ENCODE data around the gene RXFP4. TPM values are rescaled to one million over a fixed set of nuclear protein-coding genes. Genes with fewer than 3 reads are reported as not detected.

The RXFP4 gene
- total RNA-seq, 2 donors from 2014 or later, result not detected

DNA sequence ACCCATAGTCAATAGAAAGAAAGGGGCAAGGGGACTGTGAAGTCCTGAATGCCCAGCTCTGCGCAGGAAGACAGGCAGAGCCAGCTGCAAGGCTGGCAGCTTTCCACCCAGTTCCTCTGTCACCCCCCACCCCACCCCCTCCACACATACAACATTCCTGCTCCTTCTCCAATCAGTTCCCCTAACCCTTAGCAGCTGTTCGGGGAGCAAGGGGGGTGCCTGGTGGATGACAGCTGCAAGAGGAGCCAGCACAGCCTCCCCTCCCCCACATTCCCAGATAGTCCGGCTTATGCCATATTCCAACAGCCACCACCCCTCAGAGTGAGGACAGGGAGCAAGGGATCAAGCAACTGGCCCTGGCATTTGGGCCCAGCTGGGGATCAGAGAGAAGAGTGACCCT lies 27.2 kb downstream of the RXFP4 start:
- H3K36me3 Mint-ChIP-seq (ENCODE audit: insufficient read depth in 2 of 2), result peaks cover 10 to 40% of the 10 kb centered on the region in 2 donors
- no peak for ATAC-seq (replicated peaks in 1 of 2)
- H3K4me1 Mint-ChIP-seq (ENCODE audit: low read depth), result peaks cover 77% of the 10 kb centered on the region
- no peak for DNase-seq
- no peaks in the 10 kb centered on the region for H3K9me3 Mint-ChIP-seq
- H3K4me3 Mint-ChIP-seq, result peak overlapping the region; percentile 23 to 52
- H3K27ac Mint-ChIP-seq, result peak overlapping the region; percentile 97
- H3K27me3 Mint-ChIP-seq (ENCODE audit: low read depth), result no peaks in the 10 kb centered on the region

DNA sequence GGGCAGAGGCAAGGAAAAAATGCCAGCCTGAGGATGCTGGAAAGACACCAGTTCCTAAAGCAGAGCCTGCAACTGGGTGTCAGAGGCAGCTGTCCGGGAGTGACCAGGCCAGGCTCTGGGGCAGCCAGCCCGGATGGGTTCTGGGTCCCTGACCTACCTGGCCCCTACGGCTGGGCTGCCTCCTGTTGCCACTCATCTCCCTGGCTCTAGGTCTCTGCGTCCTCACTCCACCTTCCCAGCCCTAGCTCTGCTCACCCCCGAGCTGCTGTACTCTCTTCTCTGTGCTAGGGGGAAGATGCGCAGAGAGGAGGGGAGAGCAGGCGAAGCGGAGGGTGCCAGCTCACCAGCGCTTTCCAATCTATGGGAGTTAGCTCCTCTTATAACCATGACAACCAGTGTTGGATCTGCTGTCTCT lies 27.9 kb downstream of the RXFP4 start:
- Mint-ChIP-seq H3K9me3 (no peaks in the 10 kb centered on the region), H3K4me1 (ENCODE audit: low read depth) (peaks cover 83% of the 10 kb centered on the region), H3K27me3 (ENCODE audit: low read depth) (no peaks in the 10 kb centered on the region), H3K36me3 (ENCODE audit: insufficient read depth in 2 of 2) (peaks cover 10 to 40% of the 10 kb centered on the region in 2 donors), H3K4me3 (peak overlapping the region; percentile 67 to 76), H3K27ac (peak overlapping the region; percentile 97)
- DNase-seq (no peak), ATAC-seq (replicated peaks in 1 of 2) (no peak)

DNA sequence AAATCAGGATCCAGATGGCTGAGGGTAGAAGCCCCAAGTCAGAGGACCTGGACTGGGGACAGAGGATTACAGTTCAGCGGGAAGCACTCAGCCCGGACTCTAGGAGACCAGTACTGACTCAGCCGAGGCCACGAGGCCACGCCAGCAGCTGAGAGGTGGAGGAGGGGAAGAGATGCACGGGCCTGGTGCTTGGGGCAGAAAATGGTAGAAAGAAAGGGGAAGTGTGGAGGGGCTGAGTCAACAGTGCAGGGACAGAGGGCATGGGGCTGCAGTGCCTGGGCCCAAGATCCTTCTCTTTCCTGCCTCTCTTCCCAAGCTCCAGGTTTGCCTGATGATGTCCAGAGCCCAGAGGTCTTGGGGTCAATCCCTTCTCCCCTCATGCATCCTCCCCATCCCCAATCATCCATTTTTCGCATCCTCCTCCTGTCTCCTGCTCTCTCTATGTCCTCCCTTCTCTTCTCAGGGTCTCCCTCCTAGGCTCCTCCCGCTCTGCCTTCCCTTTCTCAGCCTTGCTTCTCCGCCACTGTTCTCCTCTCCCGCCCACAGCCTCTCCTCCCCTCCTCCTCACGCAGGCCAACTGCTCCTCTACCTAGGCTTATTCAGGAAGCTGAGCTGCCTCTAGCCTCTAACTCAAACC lies 29.2 kb downstream of the RXFP4 start:
- Mint-ChIP-seq H3K27ac (peak overlapping the region; percentile 82), H3K4me3 (peak overlapping the region; percentile 67 to 76), H3K36me3 (ENCODE audit: insufficient read depth in 2 of 2) (peaks cover 11 to 33% of the 10 kb centered on the region in 2 donors), H3K27me3 (ENCODE audit: low read depth) (no peaks in the 10 kb centered on the region), H3K9me3 (no peaks in the 10 kb centered on the region), H3K4me1 (ENCODE audit: low read depth) (peaks cover 95% of the 10 kb centered on the region)
- DNase-seq (peak; percentile 47 to 50), ATAC-seq (replicated peaks in 1 of 2) (peak; percentile 81 to 83)

DNA sequence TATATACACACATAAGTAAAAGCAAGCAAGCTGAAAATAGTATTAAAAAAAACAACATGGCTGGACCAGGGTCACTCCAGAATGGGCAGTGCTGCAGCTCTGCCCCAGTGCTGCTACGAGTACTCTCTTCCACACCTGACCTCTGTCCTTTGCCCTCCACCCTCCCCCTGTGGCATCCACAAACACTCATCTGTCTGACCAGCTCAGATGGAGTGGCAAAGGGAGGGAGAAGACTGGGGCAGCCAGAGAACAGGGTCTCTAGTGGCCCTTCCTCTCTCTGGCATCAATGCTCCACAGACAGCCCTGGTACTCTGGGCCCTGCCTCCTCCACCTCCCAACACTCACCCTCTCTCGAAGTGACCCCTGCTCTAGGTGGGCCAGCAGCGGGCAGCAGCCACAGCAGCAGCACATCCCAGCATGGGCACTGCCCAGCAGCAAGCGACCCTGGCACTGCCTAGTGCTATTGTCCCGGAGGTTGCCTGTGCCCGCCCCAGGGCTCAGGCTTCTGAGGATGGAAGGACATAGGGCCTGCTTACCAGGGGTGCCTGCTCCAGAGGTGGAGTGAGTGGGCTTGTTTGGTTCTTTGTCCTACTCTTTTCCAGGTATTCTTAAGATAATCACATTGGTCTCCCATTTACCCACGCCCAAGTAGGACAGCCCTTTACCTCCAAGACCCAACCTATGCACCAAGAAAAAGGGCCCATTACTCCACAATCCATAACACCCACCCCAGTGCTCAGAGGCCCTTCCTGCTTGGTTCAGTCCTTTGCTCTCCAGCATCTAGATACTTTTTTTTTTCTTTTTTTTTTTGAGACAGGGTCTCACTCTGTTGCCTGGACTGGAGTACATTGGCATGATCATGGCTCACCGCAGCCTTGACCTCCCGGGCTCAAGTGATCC lies 30.7 kb downstream of the RXFP4 start:
- peak overlapping the region; percentile 66 to 77 for H3K4me3 Mint-ChIP-seq
- no peak for ATAC-seq (replicated peaks in 1 of 2)
- H3K27ac Mint-ChIP-seq, result peak overlapping the region; percentile 94
- no peaks in the 10 kb centered on the region for H3K9me3 Mint-ChIP-seq
- H3K36me3 Mint-ChIP-seq (ENCODE audit: insufficient read depth in 2 of 2), result peaks cover 17 to 33% of the 10 kb centered on the region in 2 donors
- H3K4me1 Mint-ChIP-seq (ENCODE audit: low read depth), result peaks cover 98% of the 10 kb centered on the region
- no peak for DNase-seq
- H3K27me3 Mint-ChIP-seq (ENCODE audit: low read depth), result no peaks in the 10 kb centered on the region

DNA sequence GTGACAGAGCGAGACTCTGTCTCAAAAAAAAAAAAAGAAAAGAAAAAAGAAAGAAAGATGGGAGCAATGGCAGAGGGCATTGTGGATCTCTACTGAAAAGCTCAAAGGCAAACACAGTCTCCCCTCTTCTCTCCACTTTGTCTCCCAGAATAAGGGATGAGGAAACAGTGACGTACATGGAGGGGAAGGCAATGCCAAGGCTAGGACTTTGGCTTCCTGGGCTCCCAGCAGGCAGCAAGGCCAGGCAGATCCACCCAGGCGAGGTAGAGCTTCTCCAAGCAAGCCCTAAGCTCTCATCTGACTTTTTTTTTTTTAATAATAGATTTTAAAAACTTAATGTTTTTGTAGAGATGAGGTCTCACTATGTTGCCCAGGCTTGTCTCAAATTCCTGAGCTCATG lies 32.3 kb downstream of the RXFP4 start:
- Mint-ChIP-seq H3K4me3 (peak overlapping the region; percentile 77 to 91), H3K36me3 (ENCODE audit: insufficient read depth in 2 of 2) (peaks cover 20 to 30% of the 10 kb centered on the region in 2 donors), H3K4me1 (ENCODE audit: low read depth) (peaks cover 83% of the 10 kb centered on the region), H3K27ac (peak overlapping the region; percentile 94), H3K9me3 (no peaks in the 10 kb centered on the region), H3K27me3 (ENCODE audit: low read depth) (no peaks in the 10 kb centered on the region)
- ATAC-seq (replicated peaks in 1 of 2), result no peak
- DNase-seq, result no peak

DNA sequence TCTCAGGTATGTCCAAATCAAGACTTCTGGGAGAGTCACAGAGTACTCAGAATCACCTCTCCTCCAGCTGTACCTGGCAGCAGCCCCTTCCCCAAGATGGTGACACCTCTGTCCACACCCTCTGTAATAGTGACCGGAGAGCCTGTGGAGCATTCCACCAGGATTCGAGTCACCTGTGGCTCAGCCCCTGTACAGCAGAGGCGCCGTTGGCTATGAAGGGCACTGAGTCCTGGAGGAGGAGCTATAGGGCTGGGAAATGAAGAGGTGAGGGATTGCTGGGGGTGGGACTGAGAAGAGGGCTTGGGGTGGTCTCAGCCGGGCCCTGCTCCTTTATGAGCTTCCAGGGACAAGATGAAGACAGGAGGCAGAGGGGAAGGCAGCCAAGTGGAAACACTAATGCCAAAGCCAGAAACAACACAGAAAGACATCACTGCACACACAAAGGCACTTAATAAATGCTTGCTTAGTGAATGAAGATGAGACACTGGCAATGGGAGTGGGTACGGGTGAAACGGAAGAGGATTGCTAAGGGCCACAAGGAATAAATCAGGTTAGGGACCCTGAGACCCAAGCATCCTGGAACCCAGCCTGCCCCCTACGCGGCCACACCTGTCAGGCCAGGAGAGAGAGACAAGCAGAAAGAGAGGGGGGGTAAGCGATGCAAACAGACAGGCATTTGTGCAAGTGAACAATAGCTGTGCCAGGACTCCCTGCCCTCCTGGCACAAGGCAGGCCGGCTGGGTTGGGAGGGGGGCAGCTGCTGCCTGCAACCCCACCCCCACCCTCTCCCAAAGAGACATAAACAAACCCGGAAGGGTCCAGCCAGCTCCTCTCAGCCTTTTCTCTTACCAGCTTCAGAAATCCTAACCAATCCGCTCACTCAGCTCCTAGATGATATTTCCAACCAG lies 33.0 kb downstream of the RXFP4 start:
- ATAC-seq (replicated peaks in 1 of 2) (no peak), DNase-seq (no peak)
- Mint-ChIP-seq H3K27me3 (ENCODE audit: low read depth) (no peaks in the 10 kb centered on the region), H3K4me1 (ENCODE audit: low read depth) (peaks cover 77% of the 10 kb centered on the region), H3K27ac (peak overlapping the region; percentile 94), H3K36me3 (ENCODE audit: insufficient read depth in 2 of 2) (peaks cover 17 to 26% of the 10 kb centered on the region in 2 donors), H3K9me3 (no peaks in the 10 kb centered on the region), H3K4me3 (peak overlapping the region; percentile 87 to 91)

DNA sequence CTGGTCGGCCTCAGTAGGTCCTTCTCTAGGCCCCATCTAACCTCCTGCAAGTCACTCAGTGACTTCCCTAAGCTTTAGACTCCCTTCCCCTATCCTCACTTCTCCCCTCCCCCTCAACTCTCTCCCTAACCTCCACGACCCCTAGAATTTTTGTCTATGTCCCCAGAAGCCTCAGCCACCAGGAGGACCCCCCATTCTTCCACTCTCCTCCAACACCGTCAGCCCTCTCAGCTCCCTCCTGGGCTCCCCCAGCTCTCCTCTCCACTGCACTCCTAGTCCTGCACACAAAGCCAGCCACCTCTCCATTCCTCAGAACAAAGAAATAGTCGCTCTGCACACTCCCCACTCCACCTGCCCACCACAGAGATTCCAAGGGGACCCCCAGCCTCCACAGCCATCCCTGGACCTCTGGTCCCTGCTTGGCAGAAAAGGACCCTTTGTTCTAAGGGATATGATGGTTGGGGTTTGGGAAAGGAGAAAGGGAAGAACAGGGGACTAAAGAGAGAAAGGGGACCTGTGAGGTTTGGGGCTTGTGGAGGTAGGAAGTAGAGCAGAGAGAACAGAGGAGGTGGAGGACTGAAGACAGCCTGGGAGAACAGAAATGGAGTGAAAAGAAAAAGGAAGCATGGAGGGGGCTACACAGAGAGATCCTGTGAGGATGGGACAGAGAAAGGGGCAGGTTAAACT lies 34.1 kb downstream of the RXFP4 start:
- DNase-seq (no peak), ATAC-seq (replicated peaks in 1 of 2) (no peak)
- peak overlapping the region; percentile 81 for H3K27ac Mint-ChIP-seq
- peaks cover 77% of the 10 kb centered on the region for H3K4me1 Mint-ChIP-seq (ENCODE audit: low read depth)
- peak overlapping the region; percentile 87 to 91 for H3K4me3 Mint-ChIP-seq
- no peaks in the 10 kb centered on the region for H3K9me3 Mint-ChIP-seq
- H3K27me3 Mint-ChIP-seq (ENCODE audit: low read depth), result no peaks in the 10 kb centered on the region
- H3K36me3 Mint-ChIP-seq (ENCODE audit: insufficient read depth in 2 of 2), result peaks cover 15 to 27% of the 10 kb centered on the region in 2 donors

DNA sequence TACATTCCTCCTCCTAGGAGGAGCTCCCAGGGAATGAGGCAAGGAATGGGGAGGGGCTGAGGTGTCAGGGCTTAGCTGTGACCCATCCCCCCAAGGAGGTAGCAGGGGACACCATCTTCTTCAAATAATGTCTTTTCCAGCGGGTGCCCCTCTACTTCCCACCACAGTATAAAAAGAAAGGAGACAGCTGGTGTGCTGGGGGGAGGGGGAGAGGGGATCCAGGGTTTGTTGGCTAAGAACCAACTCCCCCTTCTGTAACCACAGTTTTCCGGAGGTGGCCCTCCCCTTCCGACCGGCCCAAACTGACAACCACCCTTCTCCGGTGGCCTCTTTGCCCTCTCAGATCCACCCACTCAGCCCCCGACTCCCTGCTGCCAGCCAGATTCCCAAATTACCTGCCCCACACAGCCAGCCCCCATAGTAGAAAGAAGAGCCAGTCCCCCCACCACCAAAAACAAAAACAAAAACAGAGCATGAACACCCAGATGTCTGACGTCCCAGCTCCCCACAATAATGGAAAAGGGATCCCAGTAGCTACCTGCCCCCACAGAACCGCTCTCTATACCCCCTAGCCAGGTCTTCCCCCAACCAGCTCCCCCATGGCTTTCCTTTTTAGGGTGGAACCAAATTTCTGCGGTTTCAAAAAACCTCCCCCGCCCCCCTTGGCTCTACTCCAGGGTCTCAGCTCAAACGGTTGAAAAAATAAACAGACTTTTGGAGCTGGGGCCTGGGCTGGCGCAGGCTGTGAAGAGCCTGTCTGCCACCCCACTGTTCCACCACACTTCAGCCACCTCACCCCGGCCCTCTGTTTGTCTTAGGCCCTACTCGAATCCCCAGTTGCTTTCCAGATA lies 34.8 kb downstream of the RXFP4 start:
- no peaks in the 10 kb centered on the region for H3K27me3 Mint-ChIP-seq (ENCODE audit: low read depth)
- H3K9me3 Mint-ChIP-seq, result no peaks in the 10 kb centered on the region
- DNase-seq (peak; percentile 52 to 55), ATAC-seq (replicated peaks in 1 of 2) (no peak)
- H3K27ac Mint-ChIP-seq, result peak overlapping the region; percentile 81
- H3K36me3 Mint-ChIP-seq (ENCODE audit: insufficient read depth in 2 of 2), result peaks cover 15 to 28% of the 10 kb centered on the region in 2 donors
- H3K4me3 Mint-ChIP-seq, result peak overlapping the region; percentile 87 to 91
- peaks cover 77% of the 10 kb centered on the region for H3K4me1 Mint-ChIP-seq (ENCODE audit: low read depth)

DNA sequence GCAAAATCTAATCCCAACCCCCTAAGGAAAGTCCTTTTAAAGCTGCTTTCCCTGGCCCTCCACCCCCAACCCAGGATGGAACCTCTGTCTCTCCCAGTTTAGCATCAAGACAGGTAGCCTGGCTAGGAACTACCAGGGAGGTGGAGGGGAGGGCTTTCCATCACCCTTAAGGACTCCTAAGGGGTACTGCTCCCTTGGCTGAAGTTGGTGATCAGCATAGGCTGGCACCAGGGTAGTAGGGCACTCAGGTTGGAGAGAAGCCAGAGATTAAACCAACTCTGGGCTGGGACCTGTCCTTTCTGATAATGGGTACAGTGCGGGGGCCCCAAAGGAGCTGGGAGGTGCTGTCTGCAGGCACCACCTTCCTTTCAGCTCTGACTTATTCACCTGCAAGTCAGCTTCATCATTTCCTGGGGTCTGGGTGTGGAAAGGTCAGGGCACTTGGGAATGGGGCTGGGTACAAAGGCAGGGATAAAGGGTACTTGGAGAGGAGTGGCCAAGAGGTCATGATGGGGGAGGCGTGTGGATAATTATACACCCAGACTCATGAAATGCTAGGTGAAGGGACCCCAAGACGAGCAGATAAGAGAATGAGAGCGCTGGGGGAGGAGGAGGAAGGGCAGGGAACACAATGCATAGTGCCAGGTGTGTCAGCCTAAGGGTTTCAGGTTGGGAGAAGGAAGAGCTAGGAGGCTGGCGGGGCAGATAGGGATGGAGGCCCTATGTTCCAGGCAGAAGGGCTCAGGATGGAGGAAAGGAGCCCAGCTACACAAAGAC lies 35.7 kb downstream of the RXFP4 start:
- peaks cover 15 to 31% of the 10 kb centered on the region in 2 donors for H3K36me3 Mint-ChIP-seq (ENCODE audit: insufficient read depth in 2 of 2)
- peaks cover 77% of the 10 kb centered on the region for H3K4me1 Mint-ChIP-seq (ENCODE audit: low read depth)
- no peak for ATAC-seq (replicated peaks in 1 of 2)
- no peaks in the 10 kb centered on the region for H3K9me3 Mint-ChIP-seq
- H3K4me3 Mint-ChIP-seq, result peak overlapping the region; percentile 87 to 91
- DNase-seq, result peak in 1 of 2 donors; percentile 34
- peak overlapping the region; percentile 81 for H3K27ac Mint-ChIP-seq
- H3K27me3 Mint-ChIP-seq (ENCODE audit: low read depth), result no peaks in the 10 kb centered on the region

DNA sequence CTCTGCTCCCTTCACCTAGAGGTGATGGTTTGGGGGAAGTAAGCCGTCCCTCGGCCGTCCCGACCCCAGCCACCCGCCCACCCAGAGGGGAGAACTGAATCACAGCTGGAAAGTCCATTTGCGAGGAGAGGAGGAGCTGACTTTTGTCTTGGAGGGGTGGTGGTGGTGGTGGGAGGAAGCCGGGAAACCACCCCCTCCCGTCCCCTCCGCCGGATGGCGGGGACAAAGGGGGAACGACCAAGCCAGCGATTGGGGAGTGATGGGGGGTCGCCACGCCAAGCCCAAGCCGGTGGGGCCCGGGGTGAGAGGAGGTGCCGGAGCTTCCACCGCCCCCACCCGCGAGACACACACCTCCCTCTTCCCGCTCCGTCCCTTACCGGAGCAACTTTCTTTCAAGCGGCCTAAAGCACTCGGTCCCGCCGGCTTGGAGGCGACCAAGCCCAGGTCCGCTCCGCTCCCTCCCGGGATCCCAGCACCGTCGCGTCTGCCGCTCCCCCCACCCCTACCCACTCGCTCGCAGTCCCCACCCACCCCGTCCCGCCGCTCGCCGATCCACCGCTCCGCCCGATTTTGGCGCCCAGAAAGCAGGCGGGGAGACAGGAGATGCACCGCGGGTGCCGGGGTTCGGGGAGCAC lies 36.4 kb downstream of the RXFP4 start:
- ATAC-seq (replicated peaks in 1 of 2) (peak; percentile 40 to 54), DNase-seq (peak; percentile 68 to 69)
- Mint-ChIP-seq H3K4me1 (ENCODE audit: low read depth) (peaks cover 77% of the 10 kb centered on the region), H3K9me3 (no peaks in the 10 kb centered on the region), H3K27ac (peak overlapping the region; percentile 98), H3K27me3 (ENCODE audit: low read depth) (no peaks in the 10 kb centered on the region), H3K36me3 (ENCODE audit: insufficient read depth in 2 of 2) (peaks cover 15 to 27% of the 10 kb centered on the region in 2 donors), H3K4me3 (peak overlapping the region; percentile 87 to 91)
